Renal pelvis (tissue), 4 donors: ENCODE results near the gene PPP6R3. TPM values are rescaled to one million over a fixed set of nuclear protein-coding genes. Genes with fewer than 3 reads are reported as not detected.
A peak's percentile ranks its signal among the peaks of the same experiment; 100 is the strongest.
"Not testable (repeated sequence)": the region's sequence is repeated elsewhere in the genome, so short reads cannot be mapped to it uniquely, and the experiment has no call there.

Source experiments
- DNase-seq: peaks from one replicate; pipeline ENCODE4 v3.0.0-alpha.2; 2013
- polyA plus RNA-seq, 3 donors: library from polyadenylated mRNA; unstranded; fragments of 120-200 nt; gene quantifications; one replicate each; pipeline ENCODE4 v1.2.1, GENCODE V29; 2013; ENCODE audit not compliant: insufficient read length in 3 of 3

Gene PPP6R3
- polyA plus RNA-seq, 3 donors, result 87.6 to 124 (median 119) TPM

GRCh38 chr11:68448604-68449011 is 11.9 kb upstream of the PPP6R3 start:
- DNase-seq, result no peak

- no peak for DNase-seq
Observed at GRCh38 chr11:68449951-68450350, 10.6 kb upstream of the PPP6R3 start.

- DNase-seq, result no peak
Observed at GRCh38 chr11:68450711-68451110, 9.8 kb upstream of the PPP6R3 start.

GRCh38 chr11:68454767-68455166 is 5.8 kb upstream of the PPP6R3 start:
- no peak for DNase-seq

GRCh38 chr11:68455485-68455884 is 5.1 kb upstream of the PPP6R3 start:
- DNase-seq, result no peak

GRCh38 chr11:68457216-68457897 is 3.2 kb upstream of the PPP6R3 start:
- no peak for DNase-seq

- no peak for DNase-seq
Observed at GRCh38 chr11:68457898-68458249, 2.7 kb upstream of the PPP6R3 start.

- DNase-seq, result not testable (repeated sequence)
Observed at GRCh38 chr11:68458340-68458739, 2.2 kb upstream of the PPP6R3 start.

- DNase-seq, result peak; percentile 100
Observed at GRCh38 chr11:68459886-68460740, 439 bp upstream of the PPP6R3 start.

- DNase-seq, result no peak
Observed at GRCh38 chr11:68461575-68461917, 994 bp downstream of the PPP6R3 start.

GRCh38 chr11:68463714-68464113 is 3.2 kb downstream of the PPP6R3 start:
- DNase-seq, result no peak

GRCh38 chr11:68467201-68467834 is 6.8 kb downstream of the PPP6R3 start:
- DNase-seq, result no peak

- no peak for DNase-seq
Observed at GRCh38 chr11:68468217-68468828, 7.8 kb downstream of the PPP6R3 start.

GRCh38 chr11:68469122-68469521 is 8.6 kb downstream of the PPP6R3 start:
- no peak for DNase-seq

GRCh38 chr11:68469642-68470041 is 9.1 kb downstream of the PPP6R3 start:
- no peak for DNase-seq

- DNase-seq, result no peak
Observed at GRCh38 chr11:68470304-68470811, 9.8 kb downstream of the PPP6R3 start.

- DNase-seq, result no peak
Observed at GRCh38 chr11:68471360-68472340, 11.1 kb downstream of the PPP6R3 start.

GRCh38 chr11:68472778-68473177 is 12.2 kb downstream of the PPP6R3 start:
- no peak for DNase-seq

GRCh38 chr11:68473693-68474092 is 13.1 kb downstream of the PPP6R3 start:
- DNase-seq, result no peak

GRCh38 chr11:68475626-68476025 is 15.1 kb downstream of the PPP6R3 start:
- not testable (repeated sequence) for DNase-seq

- DNase-seq, result no peak
Observed at GRCh38 chr11:68479390-68479789, 18.8 kb downstream of the PPP6R3 start.
